Caki2 (cell line): ENCODE data around the gene ZHX3. TPM values are rescaled to one million over a fixed set of nuclear protein-coding genes. Genes with fewer than 3 reads are reported as not detected.
"Not testable (repeated sequence)": the region's sequence is repeated elsewhere in the genome, so short reads cannot be mapped to it uniquely, and the experiment has no call there.

Experiments
- DNase-seq: peaks from one replicate; pipeline ENCODE4 v3.0.0-alpha.2; 2015; ENCODE audit warnings: low read depth
- in situ Hi-C: cut with HindIII; loops from 2 replicates; pipeline ENCODE4 v1.10.0; 2016; ENCODE audit warnings: low sequenced_read_pairs, low pct_unique_long_range_greater_than_20kb, mixed read lengths
- total RNA-seq: library from RNA; depleted of rRNA; stranded (reverse); fragments of >200 nt; shearing (Covaris generic); gene quantifications from 2 replicates; pipeline ENCODE4 v1.2.3, GENCODE V29; 2014; ENCODE audit warnings: low replicate concordance; rRNA removed

Gene ZHX3
- total RNA-seq, 1 experiment from 2014 or later, result 5.9 TPM

DNA sequence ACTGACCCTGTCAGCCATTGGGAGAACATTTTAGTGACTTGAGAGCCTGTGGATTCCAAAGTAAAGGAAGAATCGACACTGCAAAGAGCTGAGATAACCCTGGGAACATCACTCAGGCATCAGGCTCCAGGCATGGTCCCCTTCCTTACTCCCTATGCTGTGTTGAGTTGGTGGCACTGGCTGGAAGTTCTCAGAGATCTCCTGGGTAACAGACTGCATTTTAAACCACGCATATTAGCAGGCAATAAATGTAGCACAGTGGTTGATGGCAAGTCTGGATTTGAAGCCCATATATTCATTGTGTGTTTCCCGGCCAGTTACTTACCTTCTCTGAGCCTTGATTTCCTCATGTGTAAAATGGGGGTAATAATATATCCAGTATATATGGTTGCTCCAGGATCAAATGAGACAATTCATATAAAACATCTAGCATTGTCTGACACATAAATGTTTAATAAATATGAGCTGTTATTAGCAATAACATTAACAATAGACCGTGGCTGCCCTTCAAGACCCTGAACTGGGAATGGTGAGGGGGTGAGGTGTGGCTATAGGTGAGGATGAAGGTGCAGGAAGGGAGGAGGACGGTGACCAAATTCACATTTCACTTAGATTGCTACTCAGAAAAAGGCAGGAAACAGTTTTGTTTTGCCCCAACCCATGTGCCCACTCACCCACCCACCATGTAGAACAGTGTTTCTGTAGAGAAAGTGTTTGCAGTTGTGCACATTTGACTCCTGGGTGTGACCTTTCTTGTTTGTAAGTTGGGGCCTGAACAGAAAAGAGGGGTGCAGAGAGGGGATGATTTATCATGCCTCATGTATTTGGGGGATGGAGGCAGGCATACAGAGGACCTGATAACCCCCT is 178.1 kb downstream of the ZHX3 start:
- no peak for DNase-seq
- in situ Hi-C loops, result no loop called here

DNA sequence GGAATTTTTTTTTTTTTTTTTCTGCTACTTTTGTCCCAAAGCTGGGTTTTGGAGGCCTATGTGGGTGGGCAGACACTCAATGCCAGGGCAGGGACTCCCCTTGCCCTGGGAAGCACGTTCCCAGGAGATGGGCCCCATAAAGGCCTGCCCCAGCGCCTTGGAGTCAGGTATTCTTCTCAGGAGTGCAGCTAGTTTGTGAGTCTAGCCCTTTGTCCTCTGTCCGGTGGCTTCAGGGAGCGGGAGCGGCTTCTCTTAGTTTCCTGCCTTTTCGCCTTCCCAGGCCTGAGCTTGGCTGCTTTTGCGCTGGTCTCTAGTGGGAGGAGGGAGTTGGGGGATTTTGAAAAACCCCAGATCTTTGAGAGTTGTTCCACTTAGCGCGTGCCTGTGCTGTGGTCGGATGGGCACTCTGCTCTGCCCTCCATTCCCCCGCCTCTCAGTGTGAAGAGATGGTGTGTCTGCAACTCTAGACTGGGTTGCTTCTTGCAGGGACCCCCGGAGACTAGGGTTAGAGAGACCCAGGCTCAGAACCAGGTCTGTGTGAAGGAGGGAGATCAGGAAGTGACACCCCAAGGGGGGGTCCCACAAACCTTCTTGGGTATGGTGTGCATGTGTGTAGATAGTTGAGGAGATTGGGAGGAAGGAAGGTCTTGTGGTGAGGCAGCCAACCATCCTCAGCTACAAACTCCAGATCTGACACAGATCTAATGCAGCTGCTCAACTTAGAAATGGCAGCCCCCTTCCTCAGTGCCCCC is 178.9 kb downstream of the ZHX3 start:
- DNase-seq, result no peak
- in situ Hi-C loops, result no loop called here

DNA sequence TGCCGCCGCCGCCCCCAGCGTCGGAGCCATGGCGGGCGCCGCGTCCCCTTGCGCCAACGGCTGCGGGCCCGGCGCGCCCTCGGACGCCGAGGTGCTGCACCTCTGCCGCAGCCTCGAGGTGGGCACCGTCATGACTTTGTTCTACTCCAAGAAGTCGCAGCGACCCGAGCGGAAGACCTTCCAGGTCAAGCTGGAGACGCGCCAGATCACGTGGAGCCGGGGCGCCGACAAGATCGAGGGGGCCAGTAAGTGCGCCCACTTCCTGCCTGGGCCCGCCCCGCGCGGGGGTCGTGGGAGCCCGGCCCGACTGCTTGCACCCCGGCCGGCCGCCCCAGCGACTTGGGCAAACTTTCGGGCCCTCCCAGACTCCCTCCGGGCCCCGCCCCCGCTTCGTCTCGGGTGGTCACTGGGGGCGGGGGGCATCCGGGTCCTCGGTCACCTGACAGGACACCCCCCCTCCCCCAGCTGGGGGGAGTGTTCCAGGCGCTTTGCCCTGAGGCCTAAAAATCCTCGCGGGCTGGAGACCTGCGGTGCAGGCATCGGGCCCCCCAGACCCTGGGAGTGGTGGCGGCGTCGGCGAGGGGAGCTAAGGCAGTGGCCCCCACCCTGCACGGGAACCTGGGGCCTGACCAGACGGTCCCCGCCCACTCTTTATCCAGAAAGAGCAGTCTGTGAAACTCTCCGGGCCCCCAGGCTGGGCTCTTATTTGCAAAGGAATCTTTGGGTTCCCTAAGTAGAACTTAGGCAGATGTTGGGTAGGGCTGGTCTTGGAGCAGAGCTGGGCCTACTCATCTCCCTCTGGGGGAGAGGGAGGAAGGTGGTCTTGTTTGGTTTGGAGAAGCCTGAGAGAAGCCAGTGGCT is 179.7 kb downstream of the ZHX3 start:
- in situ Hi-C loops, result no loop called here
- peak; percentile 81 for DNase-seq

DNA sequence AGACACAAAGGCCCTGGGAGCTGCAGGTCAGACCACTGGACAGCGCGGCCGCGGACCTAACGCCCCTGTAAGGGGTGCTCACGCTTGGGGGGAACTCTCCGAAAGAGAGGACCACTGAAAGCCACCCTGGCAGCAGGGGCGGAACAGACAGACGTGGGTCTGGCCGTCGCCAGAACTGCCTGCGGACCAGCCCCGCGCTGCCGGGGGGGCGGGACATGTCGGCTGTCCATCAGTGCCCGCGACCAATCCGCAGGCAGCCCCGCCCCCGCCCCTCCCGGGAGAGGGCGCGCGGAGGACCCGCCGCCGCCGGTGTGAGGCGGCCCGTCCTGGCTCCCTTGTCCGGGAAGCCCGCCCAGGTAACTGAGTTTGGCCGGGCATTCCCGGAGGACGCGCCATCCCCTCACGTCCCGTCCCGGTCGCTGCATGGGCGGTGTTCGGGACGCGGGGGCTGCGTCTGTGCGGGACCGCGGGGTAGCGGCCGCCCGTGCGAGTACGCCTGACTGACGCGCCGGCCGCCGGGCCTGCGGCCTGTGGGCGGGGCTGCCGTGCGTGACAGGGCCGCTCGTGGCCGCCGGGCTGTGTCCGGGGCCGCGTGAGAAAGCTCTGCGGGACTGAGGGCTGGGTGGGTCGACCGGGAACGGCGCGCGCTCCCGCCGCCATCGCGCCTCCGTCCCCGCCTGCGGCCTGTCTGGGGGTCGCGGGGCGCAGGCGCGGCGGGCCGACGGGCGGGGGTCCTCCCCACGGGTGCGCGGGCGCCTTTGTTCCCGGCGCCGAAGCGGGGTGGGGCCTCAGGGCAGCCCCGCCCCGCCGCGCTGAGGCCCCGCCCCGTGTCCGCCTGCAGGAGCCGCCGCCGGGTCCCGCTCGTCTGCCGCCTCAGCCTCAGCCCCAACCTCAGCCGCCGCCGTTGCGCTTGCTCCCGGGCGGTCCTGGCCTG is 180.6 kb downstream of the ZHX3 start, which contains the start of gene PLCG1:
Gene PLCG1, plus strand, starts transcription at position 864 of the 934 bp plus-strand sequence. CDS start 99 bp downstream, outside the sequence.
- DNase-seq, result peak; percentile 91

DNA sequence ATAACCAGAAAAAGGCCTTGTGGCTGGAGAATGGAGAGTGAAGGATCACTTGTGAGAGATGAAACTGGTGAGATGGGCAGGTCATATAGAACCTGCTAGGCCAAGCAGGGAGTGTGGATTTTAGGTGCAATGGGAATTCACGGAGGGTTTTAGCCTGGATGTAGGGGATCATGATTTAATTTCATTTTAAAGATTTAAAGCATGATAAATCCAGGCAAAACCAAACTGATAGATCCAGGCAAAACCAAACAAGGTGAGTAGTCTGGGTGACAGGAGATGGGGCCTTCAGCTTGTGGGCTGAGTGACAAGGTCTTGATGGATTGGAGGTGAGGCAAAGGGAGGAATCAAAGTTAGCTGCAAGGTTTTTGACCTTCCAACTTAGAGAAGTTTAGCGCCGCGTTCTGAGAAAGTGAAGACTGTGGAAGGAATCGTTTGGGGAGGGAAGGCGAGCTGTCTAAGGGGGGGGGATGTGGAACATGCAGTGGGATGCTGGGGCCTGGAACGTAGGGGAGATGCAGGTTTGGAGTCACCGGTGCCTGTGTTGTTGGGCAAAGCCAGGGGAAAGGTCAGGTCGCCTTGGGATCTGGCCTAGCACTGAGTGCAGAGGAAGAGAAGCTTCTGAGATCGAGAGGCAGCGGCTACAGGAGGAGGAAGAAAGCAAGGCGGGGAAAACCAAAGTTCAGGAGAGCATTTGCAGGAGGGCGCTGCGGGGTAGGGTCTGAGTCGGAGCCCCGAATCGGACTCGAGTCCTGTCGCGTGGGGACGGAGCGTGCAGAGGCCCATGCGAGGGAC is 181.4 kb downstream of the ZHX3 start:
- no peak for DNase-seq
- in situ Hi-C loops, result no loop called here

More for the DNA sequence above, 180.6 kb downstream of the ZHX3 start, which contains the start of gene PLCG1:
- in situ Hi-C loops, result no loop called here

DNA sequence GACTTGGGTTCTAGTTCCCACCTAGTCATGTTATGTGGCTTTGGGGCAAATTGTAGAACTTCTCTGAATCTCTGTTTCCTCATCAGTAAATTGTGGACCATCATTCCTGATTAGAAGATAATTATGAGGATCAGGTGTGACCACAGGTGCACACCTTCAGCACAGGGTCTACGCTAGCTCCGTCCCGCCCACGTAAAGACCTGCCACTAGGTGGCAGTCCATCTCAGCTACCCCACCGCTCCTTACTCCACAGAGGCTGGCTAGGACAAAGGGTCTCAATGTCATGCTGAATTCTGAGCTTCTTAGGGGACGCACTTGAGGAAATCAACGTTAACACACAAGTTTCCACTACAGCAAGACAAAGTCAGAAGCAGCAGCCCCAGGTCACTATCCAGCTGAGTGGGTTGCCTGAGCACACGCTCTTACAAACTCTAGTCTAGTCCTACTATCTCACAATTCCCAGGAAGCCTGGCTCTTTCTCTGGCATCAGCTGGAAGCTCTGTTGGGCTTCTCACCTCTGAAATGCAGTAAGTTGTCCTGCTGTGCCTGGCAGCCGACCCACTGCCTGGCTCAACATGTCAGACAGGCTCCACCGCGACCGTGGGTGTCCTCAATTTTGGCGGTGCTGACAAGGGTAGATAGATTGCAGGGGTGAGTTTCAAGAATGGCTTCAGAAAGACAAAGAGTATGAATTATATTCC is 182.2 kb downstream of the ZHX3 start:
- no peak for DNase-seq
- in situ Hi-C loops, result no loop called here

DNA sequence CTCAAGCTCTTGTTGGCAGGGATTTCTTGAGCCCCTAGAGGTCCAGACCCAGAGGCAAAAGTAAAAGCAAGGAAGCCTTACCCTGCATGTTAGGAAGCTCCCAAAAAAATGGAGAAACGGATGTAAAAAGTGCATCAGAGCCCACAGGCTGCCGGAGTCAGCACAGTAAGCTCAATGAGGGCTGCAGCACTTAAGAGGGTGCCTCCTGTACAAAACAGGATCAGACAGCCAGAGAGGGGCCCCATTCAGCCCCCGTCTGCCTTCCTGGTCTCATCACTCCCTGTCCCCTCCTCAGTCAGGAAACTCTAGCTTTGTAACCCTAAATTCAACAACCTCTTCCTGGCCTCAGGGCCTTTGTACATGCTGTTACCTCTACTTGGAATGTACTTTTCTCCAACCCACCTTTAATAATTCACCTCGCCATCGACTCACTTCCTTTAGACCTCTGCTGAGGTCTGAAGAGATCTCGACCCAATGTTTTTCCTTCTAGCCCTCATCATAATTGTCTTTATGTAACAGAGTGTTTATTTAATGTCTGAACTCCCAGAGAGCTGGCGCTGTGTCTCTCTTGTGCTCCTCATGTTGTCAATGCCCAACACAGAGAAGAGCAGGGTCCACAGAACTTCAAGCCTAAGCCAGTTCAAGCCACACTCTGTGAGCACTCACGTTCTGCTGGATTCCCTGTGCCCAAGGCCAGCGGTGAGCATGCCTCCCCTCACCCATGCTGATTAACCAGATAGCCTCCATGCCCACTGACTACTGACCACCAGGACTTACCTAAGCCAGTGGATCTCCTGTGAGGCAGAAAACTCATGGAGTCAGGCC is 183.0 kb downstream of the ZHX3 start:
- no peak for DNase-seq
- in situ Hi-C loops, result no loop called here

DNA sequence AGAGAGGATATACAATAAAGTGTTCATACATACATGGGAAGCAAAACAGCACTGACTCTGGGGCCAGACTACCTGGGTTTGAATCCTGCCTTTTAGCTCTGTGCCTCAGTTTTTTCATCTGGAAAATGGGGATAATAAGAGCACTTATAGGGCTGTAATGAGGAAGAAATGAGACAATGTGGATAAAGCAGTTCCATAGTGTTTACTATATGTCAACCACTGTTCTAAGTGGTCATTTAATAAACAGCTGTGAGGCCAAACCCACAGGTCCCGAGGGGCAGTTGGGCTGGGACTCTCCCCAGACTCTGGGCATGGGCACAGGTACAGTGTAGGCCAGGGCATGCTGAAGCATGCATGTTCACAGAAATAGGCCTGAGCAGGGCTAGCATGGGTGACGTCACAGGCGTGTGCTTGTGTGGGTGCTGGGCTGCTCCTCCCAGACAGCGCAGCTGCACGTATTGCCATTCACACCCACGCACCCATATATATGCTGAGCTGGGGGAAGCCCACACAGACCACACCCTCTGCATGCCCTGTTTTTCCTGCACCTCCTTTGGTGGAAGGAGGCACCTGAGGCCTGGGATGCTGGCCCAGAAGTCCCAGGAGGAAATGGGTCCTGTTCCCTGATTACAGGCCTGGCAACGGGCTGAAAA is 183.7 kb downstream of the ZHX3 start:
- DNase-seq, result no peak
- in situ Hi-C loops, result no loop called here

DNA sequence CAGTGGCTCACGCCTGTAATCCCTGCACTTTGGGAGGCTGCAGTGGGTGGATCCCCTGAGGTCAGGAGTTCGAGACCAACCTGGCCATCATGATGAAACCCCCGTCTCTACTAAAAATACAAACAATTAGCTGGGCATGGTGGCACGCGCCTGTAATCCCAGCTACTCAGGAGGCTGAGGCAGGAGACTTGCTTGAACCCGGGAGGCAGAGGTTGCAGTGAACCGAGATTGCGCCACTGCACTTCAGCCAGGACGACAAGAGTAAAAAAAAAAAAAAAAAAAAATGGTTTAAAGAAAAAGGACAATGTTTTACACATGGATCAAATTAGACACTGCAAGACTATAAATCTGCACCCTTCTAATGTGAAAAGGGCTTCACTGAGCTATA is 185.1 kb downstream of the ZHX3 start:
- DNase-seq, in situ Hi-C loops: not testable (repeated sequence)

DNA sequence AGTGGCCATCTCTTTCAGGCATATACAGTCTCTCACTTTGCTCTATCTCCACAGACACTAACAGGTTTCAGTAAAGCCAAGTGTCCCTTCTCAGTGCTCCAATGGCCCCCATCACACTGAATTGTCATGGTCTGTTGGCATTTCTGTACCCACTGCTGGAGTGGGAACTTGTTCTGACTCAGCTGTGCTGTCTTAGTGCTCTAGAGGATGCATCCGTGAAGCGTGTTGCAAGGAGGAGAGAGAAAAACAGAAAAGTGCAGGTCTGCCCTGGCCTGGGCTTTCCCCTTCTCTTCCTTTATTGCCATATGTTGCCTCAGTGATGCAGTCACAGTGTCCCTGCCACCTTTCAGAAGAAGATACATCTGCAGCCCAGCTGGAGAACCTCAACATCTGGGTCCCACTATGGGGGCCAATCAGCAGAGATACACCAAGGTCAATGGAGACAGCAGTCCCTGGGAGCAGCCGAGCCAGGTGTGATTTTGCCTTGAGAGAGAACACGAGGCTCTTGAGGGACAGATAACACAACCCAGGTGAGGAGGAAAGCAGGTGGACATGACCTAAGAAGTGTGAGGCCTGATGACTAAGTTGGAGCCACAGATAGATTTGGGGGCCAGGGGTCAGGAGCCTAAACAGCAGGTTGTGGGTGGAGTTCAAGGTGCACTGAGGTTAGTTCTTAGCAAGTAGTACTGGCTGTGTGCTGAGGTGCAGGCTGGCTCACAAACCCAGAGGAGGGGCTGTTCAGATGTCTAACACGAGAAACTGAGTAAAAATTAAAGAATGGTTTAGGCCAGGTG is 185.7 kb downstream of the ZHX3 start:
- in situ Hi-C loops, result no loop called here
- no peak for DNase-seq

Other genes starting within 250 kb of the ZHX3 start
- 37.6 and 80.0 TPM in 2 replicates for gene PLCG1, start 180.2 kb downstream of the ZHX3 start, total RNA-seq
- gene LPIN3, start 23.1 kb upstream of the ZHX3 start, total RNA-seq, result 7.2 and 13.9 TPM in 2 replicates
- not detected in 2 replicates for gene EMILIN3, start 49.1 kb upstream of the ZHX3 start, total RNA-seq